ENCODE data around the gene LCN2. TPM values are rescaled to one million over a fixed set of nuclear protein-coding genes. Genes with fewer than 3 reads are reported as not detected.

Gene LCN2
- total and polyA plus RNA-seq, 9 of the 15 experiments (the other 6 are each of a cell fraction or from before 2014, with no cell fraction given): 0.10 to 1.2 (median 0.44) TPM; not detected in 1

DNA sequence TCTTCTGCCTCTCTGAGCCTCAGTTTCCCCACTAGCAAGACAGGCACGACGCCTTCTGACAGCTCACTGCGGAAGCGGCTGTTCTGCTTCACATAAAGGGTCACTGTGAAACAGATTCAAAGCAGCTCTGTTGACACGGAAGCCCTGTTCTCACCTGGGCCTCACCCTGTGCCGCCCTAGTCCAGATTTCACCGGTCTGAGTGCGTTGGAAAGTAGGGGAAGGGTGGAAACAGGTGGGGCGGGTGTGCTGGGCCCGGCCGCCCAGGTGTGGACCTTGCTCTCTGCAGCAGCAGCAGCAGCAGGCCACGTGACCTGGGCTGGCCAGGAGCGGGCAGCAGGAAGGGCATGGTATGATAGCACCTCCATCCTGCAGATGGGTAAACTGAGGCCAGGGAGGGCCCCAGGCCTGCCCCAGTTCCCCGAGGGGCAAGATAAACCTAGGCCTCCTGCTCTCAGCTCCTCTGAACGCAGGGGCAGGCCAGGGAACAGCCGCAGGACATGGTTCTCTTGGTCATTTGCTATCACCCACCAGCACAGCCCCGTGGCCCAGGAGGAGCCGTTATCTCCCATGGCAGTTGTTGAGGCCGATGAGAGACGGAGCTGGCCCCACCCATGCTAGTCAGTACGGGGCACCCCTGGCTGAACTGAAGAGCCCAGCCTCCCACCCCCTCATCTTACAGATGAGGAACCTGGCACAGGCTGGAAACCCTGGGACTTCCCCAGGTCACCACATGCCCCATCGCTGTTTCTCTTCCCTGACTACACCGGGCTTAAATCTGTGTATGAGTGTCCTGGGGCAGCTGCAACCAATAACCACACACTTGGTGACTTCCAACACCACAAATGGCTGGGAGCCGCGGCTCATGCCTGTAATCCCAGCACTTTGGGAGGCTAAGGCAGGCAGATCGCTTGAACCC, 33.8 kb upstream of the LCN2 start (continued):
- TF ChIP-seq DMBX1 (CRISPR knock-in tag; IDR thresholded peaks at IDR 0.05; ENCODE audit: borderline replicate concordance): peak; percentile 85
- 0 out of 2 replicates have a peak, but pooled peaks have one; percentile 46 for TF ChIP-seq GABPB1 (CRISPR knock-in tag; IDR thresholded peaks at IDR 0.05)
- no peak for TF ChIP-seq RFX7 (CRISPR knock-in tag; IDR thresholded peaks at IDR 0.05)
- peak; percentile 55; the same call in 1 of the 2 replicates for TF ChIP-seq RB1 (IDR thresholded peaks at IDR 0.05; ENCODE audit: low read depth)
- TF ChIP-seq, protein P1, sequence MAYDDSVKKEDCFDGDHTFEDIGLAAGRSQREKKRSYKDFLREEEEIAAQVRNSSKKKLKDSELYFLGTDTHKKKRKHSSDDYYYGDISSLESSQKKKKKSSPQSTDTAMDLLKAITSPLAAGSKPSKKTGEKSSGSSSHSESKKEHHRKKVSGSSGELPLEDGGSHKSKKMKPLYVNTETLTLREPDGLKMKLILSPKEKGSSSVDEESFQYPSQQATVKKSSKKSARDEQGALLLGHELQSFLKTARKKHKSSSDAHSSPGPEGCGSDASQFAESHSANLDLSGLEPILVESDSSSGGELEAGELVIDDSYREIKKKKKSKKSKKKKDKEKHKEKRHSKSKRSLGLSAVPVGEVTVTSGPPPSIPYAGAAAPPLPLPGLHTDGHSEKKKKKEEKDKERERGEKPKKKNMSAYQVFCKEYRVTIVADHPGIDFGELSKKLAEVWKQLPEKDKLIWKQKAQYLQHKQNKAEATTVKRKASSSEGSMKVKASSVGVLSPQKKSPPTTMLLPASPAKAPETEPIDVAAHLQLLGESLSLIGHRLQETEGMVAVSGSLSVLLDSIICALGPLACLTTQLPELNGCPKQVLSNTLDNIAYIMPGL (CRISPR knock-in tag; IDR thresholded peaks at IDR 0.05): no peak
- peak; percentile 85; the same call in 1 of the 2 replicates for TF ChIP-seq CC2D1A (IDR thresholded peaks at IDR 0.05)
- TF ChIP-seq, protein P2, sequence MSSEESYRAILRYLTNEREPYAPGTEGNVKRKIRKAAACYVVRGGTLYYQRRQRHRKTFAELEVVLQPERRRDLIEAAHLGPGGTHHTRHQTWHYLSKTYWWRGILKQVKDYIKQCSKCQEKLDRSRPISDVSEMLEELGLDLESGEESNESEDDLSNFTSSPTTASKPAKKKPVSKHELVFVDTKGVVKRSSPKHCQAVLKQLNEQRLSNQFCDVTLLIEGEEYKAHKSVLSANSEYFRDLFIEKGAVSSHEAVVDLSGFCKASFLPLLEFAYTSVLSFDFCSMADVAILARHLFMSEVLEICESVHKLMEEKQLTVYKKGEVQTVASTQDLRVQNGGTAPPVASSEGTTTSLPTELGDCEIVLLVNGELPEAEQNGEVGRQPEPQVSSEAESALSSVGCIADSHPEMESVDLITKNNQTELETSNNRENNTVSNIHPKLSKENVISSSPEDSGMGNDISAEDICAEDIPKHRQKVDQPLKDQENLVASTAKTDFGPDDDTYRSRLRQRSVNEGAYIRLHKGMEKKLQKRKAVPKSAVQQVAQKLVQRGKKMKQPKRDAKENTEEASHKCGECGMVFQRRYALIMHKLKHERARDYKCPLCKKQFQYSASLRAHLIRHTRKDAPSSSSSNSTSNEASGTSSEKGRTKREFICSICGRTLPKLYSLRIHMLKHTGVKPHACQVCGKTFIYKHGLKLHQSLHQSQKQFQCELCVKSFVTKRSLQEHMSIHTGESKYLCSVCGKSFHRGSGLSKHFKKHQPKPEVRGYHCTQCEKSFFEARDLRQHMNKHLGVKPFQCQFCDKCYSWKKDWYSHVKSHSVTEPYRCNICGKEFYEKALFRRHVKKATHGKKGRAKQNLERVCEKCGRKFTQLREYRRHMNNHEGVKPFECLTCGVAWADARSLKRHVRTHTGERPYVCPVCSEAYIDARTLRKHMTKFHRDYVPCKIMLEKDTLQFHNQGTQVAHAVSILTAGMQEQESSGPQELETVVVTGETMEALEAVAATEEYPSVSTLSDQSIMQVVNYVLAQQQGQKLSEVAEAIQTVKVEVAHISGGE (CRISPR knock-in tag; IDR thresholded peaks at IDR 0.05): peak in 1 of 3 experiments; percentile 83; a peak in 2 of 6 replicates
- TF ChIP-seq ZBED1 (IDR thresholded peaks at IDR 0.05): peak; percentile 23; the same call in 1 of the 2 replicates
- TF ChIP-seq PHB (CRISPR knock-in tag; IDR thresholded peaks at IDR 0.05): no peak
- TF ChIP-seq ATF1 (CRISPR knock-in tag; IDR thresholded peaks at IDR 0.05): no peak
- peak; percentile 58; the same call in 1 of the 2 replicates for TF ChIP-seq ATF1 (tag; IDR thresholded peaks at IDR 0.05)
- TF ChIP-seq HDAC2 (IDR thresholded peaks at IDR 0.05): peak; percentile 70
- TF ChIP-seq ZKSCAN1 (IDR thresholded peaks at IDR 0.05; ENCODE audit: low read depth, low read length): peak; percentile 36; the same call in 1 of the 2 replicates
- peak; percentile 96 for TF ChIP-seq NCOR1 (IDR thresholded peaks at IDR 0.05)
- TF ChIP-seq, protein P3, sequence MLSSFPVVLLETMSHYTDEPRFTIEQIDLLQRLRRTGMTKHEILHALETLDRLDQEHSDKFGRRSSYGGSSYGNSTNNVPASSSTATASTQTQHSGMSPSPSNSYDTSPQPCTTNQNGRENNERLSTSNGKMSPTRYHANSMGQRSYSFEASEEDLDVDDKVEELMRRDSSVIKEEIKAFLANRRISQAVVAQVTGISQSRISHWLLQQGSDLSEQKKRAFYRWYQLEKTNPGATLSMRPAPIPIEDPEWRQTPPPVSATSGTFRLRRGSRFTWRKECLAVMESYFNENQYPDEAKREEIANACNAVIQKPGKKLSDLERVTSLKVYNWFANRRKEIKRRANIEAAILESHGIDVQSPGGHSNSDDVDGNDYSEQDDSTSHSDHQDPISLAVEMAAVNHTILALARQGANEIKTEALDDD (IDR thresholded peaks at IDR 0.05): peak; percentile 62; the same call in 1 of the 2 replicates
- no peak for TF ChIP-seq SIRT6 (IDR thresholded peaks at IDR 0.05; ENCODE audit: low read depth, low read length)
- TF ChIP-seq, protein P4, sequence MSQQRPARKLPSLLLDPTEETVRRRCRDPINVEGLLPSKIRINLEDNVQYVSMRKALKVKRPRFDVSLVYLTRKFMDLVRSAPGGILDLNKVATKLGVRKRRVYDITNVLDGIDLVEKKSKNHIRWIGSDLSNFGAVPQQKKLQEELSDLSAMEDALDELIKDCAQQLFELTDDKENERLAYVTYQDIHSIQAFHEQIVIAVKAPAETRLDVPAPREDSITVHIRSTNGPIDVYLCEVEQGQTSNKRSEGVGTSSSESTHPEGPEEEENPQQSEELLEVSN (IDR thresholded peaks at IDR 0.05; ENCODE audit: borderline replicate concordance in 1 of 2, extremely low read depth in 1 of 2, insufficient read depth in 1 of 2, insufficient read length in 1 of 2, low read depth in 1 of 2, low read length in 1 of 2, poor library complexity in 1 of 2, severe bottlenecking in 1 of 2): peak in 1 of 2 experiments; percentile 25
- no peak for TF ChIP-seq BDP1 (IDR thresholded peaks at IDR 0.05; ENCODE audit: insufficient read depth, insufficient read length)
